Right kidney (tissue), 1 donor: Measurements from ENCODE around the gene BICD2.
"Not testable (repeated sequence)": the region's sequence is repeated elsewhere in the genome, so short reads cannot be mapped to it uniquely, and the experiment has no call there.

Experiments
- DNase-seq: peaks from one replicate; pipeline ENCODE4 v3.0.0-alpha.2; 2016

Gene BICD2

GRCh38 chr9:92773810-92774209 is 9.2 kb upstream of the BICD2 start:
- DNase-seq, result no peak

- DNase-seq, result no peak
Measured at GRCh38 chr9:92771309-92771708, 6.7 kb upstream of the BICD2 start.

- no peak for DNase-seq
Measured at GRCh38 chr9:92770360-92770995, 5.8 kb upstream of the BICD2 start.

GRCh38 chr9:92769990-92770359 is 5.3 kb upstream of the BICD2 start:
- DNase-seq, result no peak

GRCh38 chr9:92769286-92769685 is 4.7 kb upstream of the BICD2 start:
- DNase-seq, result no peak

GRCh38 chr9:92768816-92769215 is 4.2 kb upstream of the BICD2 start:
- not testable (repeated sequence) for DNase-seq

- DNase-seq, result no peak
Measured at GRCh38 chr9:92767066-92768054, 2.7 kb upstream of the BICD2 start.

GRCh38 chr9:92764988-92765936 is 629 bp upstream of the BICD2 start:
- DNase-seq, result peak; percentile 98

- peak; percentile 52 for DNase-seq
Measured at GRCh38 chr9:92763721-92764380, 782 bp downstream of the BICD2 start.

GRCh38 chr9:92762781-92763708 is 1.6 kb downstream of the BICD2 start:
- no peak for DNase-seq

- DNase-seq, result no peak
Measured at GRCh38 chr9:92762196-92762595, 2.4 kb downstream of the BICD2 start.

- DNase-seq, result no peak
Measured at GRCh38 chr9:92761686-92762085, 2.9 kb downstream of the BICD2 start.

- DNase-seq, result no peak
Measured at GRCh38 chr9:92760494-92760893, 4.1 kb downstream of the BICD2 start.

- no peak for DNase-seq
Measured at GRCh38 chr9:92760070-92760469, 4.6 kb downstream of the BICD2 start.

GRCh38 chr9:92759446-92759845 is 5.2 kb downstream of the BICD2 start:
- no peak for DNase-seq

GRCh38 chr9:92756792-92757191 is 7.8 kb downstream of the BICD2 start:
- DNase-seq, result no peak

GRCh38 chr9:92754091-92754745 is 10.4 kb downstream of the BICD2 start:
- no peak for DNase-seq

GRCh38 chr9:92752812-92753404 is 11.7 kb downstream of the BICD2 start:
- no peak for DNase-seq

GRCh38 chr9:92749934-92750315 is 14.7 kb downstream of the BICD2 start:
- no peak for DNase-seq
